HepG2 (cell line): ENCODE results near the gene UTF1. TPM values are rescaled to one million over a fixed set of nuclear protein-coding genes. Genes with fewer than 3 reads are reported as not detected.

ENCODE experiments used
- AGO1 ChIP-seq: fragments of 200-400 bp; formaldehyde crosslinking; IDR thresholded peaks from 2 replicates; pipeline ENCODE4 v1.6.1; 2017; ENCODE audit warnings: mild to moderate bottlenecking, low read depth, low read length, moderate library complexity; ENCODE audit not compliant: poor library complexity, severe bottlenecking
- CTCF ChIP-seq: sonication (generic); formaldehyde crosslinking; IDR thresholded peaks from 2 replicates; pipeline ENCODE4 v1.5.0; 2020; ENCODE audit warnings: mild to moderate bottlenecking, missing genetic modification reagents, moderate library complexity
- GTF3A ChIP-seq: sonication (generic); formaldehyde crosslinking; conservative IDR thresholded peaks from 2 replicates; pipeline ENCODE4 v1.4.0; 2020; ENCODE audit warnings: mild to moderate bottlenecking, missing genetic modification reagents
- JARID2 ChIP-seq: sonication (generic); formaldehyde crosslinking; IDR thresholded peaks from 2 replicates; pipeline ENCODE4 v1.8.1; 2023; ENCODE audit warnings: missing genetic modification reagents, inconsistent platforms; ENCODE audit not compliant: insufficient replicate concordance
- MTA1 ChIP-seq: sonication (generic); formaldehyde crosslinking; IDR thresholded peaks from 2 replicates; pipeline ENCODE4 v1.4.0; 2020; ENCODE audit warnings: missing genetic modification reagents, mild to moderate bottlenecking, borderline replicate concordance
- MTF2 ChIP-seq: sonication (generic); formaldehyde crosslinking; IDR thresholded peaks from 2 replicates; pipeline ENCODE4 v1.5.0; 2020; ENCODE audit warnings: missing genetic modification reagents, borderline replicate concordance
- NR1H2 ChIP-seq: sonication (generic); formaldehyde crosslinking; IDR thresholded peaks from 2 replicates; pipeline ENCODE4 v1.8.1; 2022; ENCODE audit warnings: low read depth, missing genetic modification reagents, borderline replicate concordance
- RBFOX2 ChIP-seq: fragments of 200-400 bp; formaldehyde crosslinking; IDR thresholded peaks from 2 replicates; pipeline ENCODE4 v1.6.1; 2017; ENCODE audit warnings: low read depth, mild to moderate bottlenecking, low read length
- SETDB1 ChIP-seq: sonication (generic); formaldehyde crosslinking; IDR thresholded peaks from 2 replicates; pipeline ENCODE4 v1.5.1; 2020; ENCODE audit warnings: missing genetic modification reagents, mild to moderate bottlenecking, borderline replicate concordance
- SMARCC2 ChIP-seq: fragments of 450-650 bp; IDR thresholded peaks from 2 replicates; pipeline ENCODE4 v1.6.1; 2017; ENCODE audit warnings: antibody characterized with exemption, mild to moderate bottlenecking
- TEAD2 ChIP-seq: sonication (generic); formaldehyde crosslinking; IDR thresholded peaks from 2 replicates; pipeline ENCODE4 v1.9.0; 2021; ENCODE audit warnings: missing genetic modification reagents
- ZFP36L2 ChIP-seq: sonication (generic); formaldehyde crosslinking; IDR thresholded peaks from 2 replicates; pipeline ENCODE4 v1.4.0; 2020; ENCODE audit warnings: missing genetic modification reagents
- ZNF550 ChIP-seq: sonication (generic); formaldehyde crosslinking; IDR thresholded peaks from 2 replicates; pipeline ENCODE4 v1.4.0; 2020; ENCODE audit warnings: mild to moderate bottlenecking, missing genetic modification reagents, borderline replicate concordance
- ZNF646 ChIP-seq: sonication (generic); formaldehyde crosslinking; IDR thresholded peaks from 2 replicates; pipeline ENCODE4 v1.9.0; 2021; ENCODE audit warnings: mild to moderate bottlenecking, missing genetic modification reagents
- ZNF891 ChIP-seq: sonication (generic); formaldehyde crosslinking; IDR thresholded peaks from 2 replicates; pipeline ENCODE4 v1.5.0; 2020; ENCODE audit warnings: mild to moderate bottlenecking, missing genetic modification reagents
- ZSCAN29 ChIP-seq: sonication (generic); formaldehyde crosslinking; conservative IDR thresholded peaks from 2 replicates; pipeline ENCODE4 v1.4.0; 2020; ENCODE audit warnings: mild to moderate bottlenecking, missing genetic modification reagents
- polyA plus RNA-seq, 8 experiments: library from polyadenylated mRNA; depleted of rRNA in 3 of 8; stranded (reverse) in 7 of 8; unstranded in 1 of 8; fragments of >200 nt; fragmentation: Illumina TruSeq in 4 of 8; extraction: Trizol in 4 of 8; gene quantifications; 2 replicates each; pipeline versions ENCODE4 v1.2.1 to v1.2.3, GENCODE V29; 2011 to 2016; ENCODE audit warnings: low read depth in 4 of 8, missing spikeins in 1 of 8, mixed read lengths in 1 of 8; ENCODE audit not compliant: insufficient read depth in 1 of 8
- total RNA-seq, 5 experiments: library from RNA; depleted of rRNA; stranded (reverse); fragments of >200 nt; fragmentation: Illumina TruSeq; extraction: Trizol; gene quantifications; 2 replicates each; pipeline ENCODE4 v1.2.3, GENCODE V29; 2016; ENCODE audit warnings: low read depth in 1 of 5
- TF ChIP-seq, protein P1 (sequence below): sonication (generic); formaldehyde crosslinking; IDR thresholded peaks from 2 replicates; pipeline ENCODE4 v1.4.0; 2020; ENCODE audit warnings: missing genetic modification reagents, borderline replicate concordance

UTF1 gene
- total and polyA plus RNA-seq, 2 of the 13 experiments (the other 11 are each of a cell fraction or from before 2014, with no cell fraction given) = not detected

DNA sequence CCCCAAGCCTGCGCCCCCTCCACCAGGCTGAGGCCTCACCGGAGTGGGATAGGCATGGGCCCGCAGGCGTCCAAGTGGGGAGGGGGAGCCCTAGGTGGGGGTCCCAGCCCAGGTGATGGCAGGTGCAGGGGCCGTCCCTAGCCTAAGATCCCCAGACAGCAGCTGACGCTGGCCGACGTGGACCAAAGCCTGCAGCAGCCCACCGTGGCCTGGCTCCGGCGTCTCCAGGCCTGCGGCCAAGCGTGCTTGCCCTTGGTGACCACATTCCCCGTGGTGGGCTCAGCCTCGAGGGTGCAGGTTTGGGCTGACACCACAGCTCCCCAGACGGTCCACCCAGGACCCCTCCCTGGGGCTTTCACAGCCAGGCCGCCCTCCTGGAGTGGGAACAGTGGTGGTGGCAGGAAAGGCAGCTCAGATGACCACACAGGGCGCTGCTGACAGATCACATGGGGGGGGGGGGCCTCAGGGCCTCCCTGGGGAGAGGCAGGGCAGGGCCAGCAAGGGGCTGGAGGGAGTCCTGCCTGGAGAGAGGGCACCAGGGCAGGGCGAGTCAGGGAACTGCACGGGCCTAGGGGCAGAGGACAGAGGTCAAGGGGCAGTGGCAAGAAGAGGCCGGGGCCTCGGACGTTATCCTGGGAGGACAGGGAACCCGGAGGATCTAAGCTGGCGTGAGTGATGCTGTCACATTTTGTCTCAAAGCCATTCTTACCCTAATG, 47.4 kb downstream of the UTF1 start (continued):
- TF ChIP-seq, protein P1, sequence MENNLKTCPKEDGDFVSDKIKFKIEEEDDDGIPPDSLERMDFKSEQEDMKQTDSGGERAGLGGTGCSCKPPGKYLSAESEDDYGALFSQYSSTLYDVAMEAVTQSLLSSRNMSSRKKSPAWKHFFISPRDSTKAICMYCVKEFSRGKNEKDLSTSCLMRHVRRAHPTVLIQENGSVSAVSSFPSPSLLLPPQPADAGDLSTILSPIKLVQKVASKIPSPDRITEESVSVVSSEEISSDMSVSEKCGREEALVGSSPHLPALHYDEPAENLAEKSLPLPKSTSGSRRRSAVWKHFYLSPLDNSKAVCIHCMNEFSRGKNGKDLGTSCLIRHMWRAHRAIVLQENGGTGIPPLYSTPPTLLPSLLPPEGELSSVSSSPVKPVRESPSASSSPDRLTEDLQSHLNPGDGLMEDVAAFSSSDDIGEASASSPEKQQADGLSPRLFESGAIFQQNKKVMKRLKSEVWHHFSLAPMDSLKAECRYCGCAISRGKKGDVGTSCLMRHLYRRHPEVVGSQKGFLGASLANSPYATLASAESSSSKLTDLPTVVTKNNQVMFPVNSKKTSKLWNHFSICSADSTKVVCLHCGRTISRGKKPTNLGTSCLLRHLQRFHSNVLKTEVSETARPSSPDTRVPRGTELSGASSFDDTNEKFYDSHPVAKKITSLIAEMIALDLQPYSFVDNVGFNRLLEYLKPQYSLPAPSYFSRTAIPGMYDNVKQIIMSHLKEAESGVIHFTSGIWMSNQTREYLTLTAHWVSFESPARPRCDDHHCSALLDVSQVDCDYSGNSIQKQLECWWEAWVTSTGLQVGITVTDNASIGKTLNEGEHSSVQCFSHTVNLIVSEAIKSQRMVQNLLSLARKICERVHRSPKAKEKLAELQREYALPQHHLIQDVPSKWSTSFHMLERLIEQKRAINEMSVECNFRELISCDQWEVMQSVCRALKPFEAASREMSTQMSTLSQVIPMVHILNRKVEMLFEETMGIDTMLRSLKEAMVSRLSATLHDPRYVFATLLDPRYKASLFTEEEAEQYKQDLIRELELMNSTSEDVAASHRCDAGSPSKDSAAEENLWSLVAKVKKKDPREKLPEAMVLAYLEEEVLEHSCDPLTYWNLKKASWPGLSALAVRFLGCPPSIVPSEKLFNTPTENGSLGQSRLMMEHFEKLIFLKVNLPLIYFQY = no peak
- no peak for TF ChIP-seq RBFOX2
- no peak for TF ChIP-seq ZNF891 (CRISPR knock-in tag)
- no peak for TF ChIP-seq TEAD2 (CRISPR knock-in tag)
- no peak for TF ChIP-seq CTCF (CRISPR knock-in tag)
- TF ChIP-seq GTF3A (CRISPR knock-in tag) = no peak
- TF ChIP-seq ZFP36L2 (CRISPR knock-in tag) = no peak
- no peak for TF ChIP-seq JARID2 (CRISPR knock-in tag)
- TF ChIP-seq NR1H2 (CRISPR knock-in tag) = 0 out of 2 replicates have a peak, but pooled peaks have one; percentile 9
- peak; percentile 24; the same call in 1 of the 2 replicates for TF ChIP-seq MTA1 (CRISPR knock-in tag)
- TF ChIP-seq SETDB1 = no peak
- 0 out of 2 replicates have a peak, but pooled peaks have one; percentile 17 for TF ChIP-seq MTF2 (CRISPR knock-in tag)
- TF ChIP-seq ZSCAN29 (CRISPR knock-in tag) = no peak
- TF ChIP-seq ZNF550 (CRISPR knock-in tag) = no peak
- no peak for TF ChIP-seq SMARCC2
- no peak for TF ChIP-seq ZNF646 (CRISPR knock-in tag)
- peak; percentile 41 for TF ChIP-seq AGO1
